SU-DHL-6 (cell line): ENCODE measurements around the gene FOXC2.

Experiments
- H2AFZ ChIP-seq: fragments of 200-600 bp; sonication (generic); 2 replicates; pipeline ENCODE4 v1.6.1; 2014; ENCODE audit warnings: low read depth, mild to moderate bottlenecking, moderate library complexity, mixed read lengths, antibody characterized with exemption, low read length; ENCODE audit not compliant: severe bottlenecking
- H3F3A ChIP-seq: fragments of 200-600 bp; shearing (Covaris generic); 2 replicates; pipeline ENCODE4 v1.6.0; 2016; ENCODE audit warnings: antibody characterized with exemption, mild to moderate bottlenecking; ENCODE audit not compliant: insufficient read depth
- H3K27ac ChIP-seq: fragments of 200-600 bp; sonication (generic); 2 replicates; pipeline ENCODE4 v1.5.1; 2016; ENCODE audit warnings: low read depth, mild to moderate bottlenecking, low read length, moderate library complexity, mixed read lengths
- H3K27me3 ChIP-seq: fragments of 200-600 bp; sonication (generic), shearing (Covaris generic); 2 replicates; pipeline ENCODE4 v1.6.0; 2014; ENCODE audit warnings: mild to moderate bottlenecking, low read length
- H3K36me3 ChIP-seq: fragments of 200-600 bp; sonication (generic); 2 replicates; pipeline ENCODE4 v1.6.1; 2014; ENCODE audit warnings: mild to moderate bottlenecking, low read length, mixed read lengths
- H3K4me2 ChIP-seq: fragments of 300-600, 200-600 bp; shearing (Covaris generic), sonication (generic); 2 replicates; pipeline ENCODE4 v1.6.0; 2014; ENCODE audit warnings: low read length, low read depth, mild to moderate bottlenecking; ENCODE audit not compliant: poor library complexity, severe bottlenecking
- H3K4me3 ChIP-seq: fragments of 200-600 bp; sonication (generic); 2 replicates; pipeline ENCODE4 v1.5.1; 2014; ENCODE audit warnings: antibody characterized with exemption, low read length, mild to moderate bottlenecking, mixed read lengths; ENCODE audit not compliant: insufficient read depth, poor library complexity, severe bottlenecking
- H3K79me2 ChIP-seq: fragments of 200-600 bp; sonication (generic); 2 replicates; pipeline ENCODE4 v1.6.1; 2014; ENCODE audit warnings: mild to moderate bottlenecking, low read length, moderate library complexity; ENCODE audit not compliant: insufficient read depth
- H3K9ac ChIP-seq: fragments of 200-600 bp; sonication (generic); 2 replicates; pipeline ENCODE4 v1.7.0; 2014; ENCODE audit warnings: mild to moderate bottlenecking, low read length
- H3K9me2 ChIP-seq: fragments of 200-600 bp; sonication (generic); replicated peaks from 2 replicates; pipeline ENCODE4 v1.6.1; 2014; ENCODE audit warnings: low read length; ENCODE audit not compliant: insufficient read depth
- H3K9me3 ChIP-seq: fragments of 200-600 bp; sonication (generic); 2 replicates; pipeline ENCODE4 v1.6.1; 2014; ENCODE audit warnings: low read length, mixed read lengths; ENCODE audit not compliant: insufficient read depth
- H4K20me1 ChIP-seq: fragments of 200-600 bp; sonication (generic); 2 replicates; pipeline ENCODE4 v1.6.1; 2014; ENCODE audit warnings: low read depth, mild to moderate bottlenecking, antibody characterized with exemption, low read length, moderate library complexity, mixed read lengths
- CTCF ChIP-seq: fragments of 200-600 bp; sonication (generic); IDR thresholded peaks from one replicate; pipeline ENCODE4 v1.5.1; 2017; ENCODE audit warnings: antibody characterized with exemption, mild to moderate bottlenecking, low read length, moderate library complexity; ENCODE audit not compliant: insufficient read depth, poor library complexity, severe bottlenecking
- EZH2phosphoT487 ChIP-seq: fragments of 200-600 bp; sonication (generic), shearing (Covaris generic); conservative IDR thresholded peaks from 2 replicates; pipeline ENCODE4 v1.6.1; 2018; ENCODE audit warnings: mild to moderate bottlenecking, antibody characterized with exemption, low read length, moderate library complexity, mixed read lengths

The FOXC2 gene

GRCh38 chr16:86546638-86547013 is 20.0 kb upstream of the FOXC2 start:
- Histone ChIP-seq H3K4me3 (no peak overlapping the region), H3K9me3 (no peaks in the 10 kb centered on the region), H3K36me3 (no peaks in the 10 kb centered on the region), H3K27me3 (no peaks in the 10 kb centered on the region), H3K9me2 (no peaks in the 10 kb centered on the region), H4K20me1 (no peaks in the 10 kb centered on the region), H3K79me2 (no peaks in the 10 kb centered on the region), H3K4me2 (no peak overlapping the region), H2AFZ (no peak overlapping the region), H3K9ac (no peak overlapping the region), H3F3A (no peaks in the 10 kb centered on the region), H3K27ac (no peak overlapping the region)
- TF ChIP-seq CTCF (no peak), EZH2phosphoT487 (no peak)

GRCh38 chr16:86547286-86547685 is 19.3 kb upstream of the FOXC2 start:
- no peaks in the 10 kb centered on the region for H3K36me3 ChIP-seq
- no peaks in the 10 kb centered on the region for H4K20me1 ChIP-seq

GRCh38 chr16:86549076-86549892 is 17.3 kb upstream of the FOXC2 start:
- no peaks in the 10 kb centered on the region; the same call in 1 of the 2 replicates for H3K79me2 ChIP-seq
- H3K4me2 ChIP-seq: no peak overlapping the region
- no peaks in the 10 kb centered on the region for H3K9me2 ChIP-seq
- no peak overlapping the region for H3K9ac ChIP-seq
- H3K36me3 ChIP-seq: no peaks in the 10 kb centered on the region
- H2AFZ ChIP-seq: no peak overlapping the region
- no peaks in the 10 kb centered on the region for H4K20me1 ChIP-seq
- H3K9me3 ChIP-seq: no peaks in the 10 kb centered on the region
- TF ChIP-seq EZH2phosphoT487 (no peak), CTCF (no peak)
- no peaks in the 10 kb centered on the region for H3F3A ChIP-seq
- H3K27ac ChIP-seq: no peak overlapping the region
- H3K27me3 ChIP-seq: no peaks in the 10 kb centered on the region
- no peak overlapping the region for H3K4me3 ChIP-seq

More at GRCh38 chr16:86547286-86547685, 19.3 kb upstream of the FOXC2 start:
- H3K9me3 ChIP-seq: no peaks in the 10 kb centered on the region
- no peak overlapping the region for H3K4me3 ChIP-seq
- H3K79me2 ChIP-seq: no peaks in the 10 kb centered on the region
- TF ChIP-seq CTCF (no peak), EZH2phosphoT487 (no peak)
- H3K4me2 ChIP-seq: no peak overlapping the region
- no peaks in the 10 kb centered on the region for H3K27me3 ChIP-seq
- no peaks in the 10 kb centered on the region for H3K9me2 ChIP-seq
- no peak overlapping the region for H3K9ac ChIP-seq
- H2AFZ ChIP-seq: no peak overlapping the region
- no peak overlapping the region for H3K27ac ChIP-seq
- H3F3A ChIP-seq: no peaks in the 10 kb centered on the region
